Measurements from ENCODE around the gene TSSK2.

TSSK2 gene

DNA sequence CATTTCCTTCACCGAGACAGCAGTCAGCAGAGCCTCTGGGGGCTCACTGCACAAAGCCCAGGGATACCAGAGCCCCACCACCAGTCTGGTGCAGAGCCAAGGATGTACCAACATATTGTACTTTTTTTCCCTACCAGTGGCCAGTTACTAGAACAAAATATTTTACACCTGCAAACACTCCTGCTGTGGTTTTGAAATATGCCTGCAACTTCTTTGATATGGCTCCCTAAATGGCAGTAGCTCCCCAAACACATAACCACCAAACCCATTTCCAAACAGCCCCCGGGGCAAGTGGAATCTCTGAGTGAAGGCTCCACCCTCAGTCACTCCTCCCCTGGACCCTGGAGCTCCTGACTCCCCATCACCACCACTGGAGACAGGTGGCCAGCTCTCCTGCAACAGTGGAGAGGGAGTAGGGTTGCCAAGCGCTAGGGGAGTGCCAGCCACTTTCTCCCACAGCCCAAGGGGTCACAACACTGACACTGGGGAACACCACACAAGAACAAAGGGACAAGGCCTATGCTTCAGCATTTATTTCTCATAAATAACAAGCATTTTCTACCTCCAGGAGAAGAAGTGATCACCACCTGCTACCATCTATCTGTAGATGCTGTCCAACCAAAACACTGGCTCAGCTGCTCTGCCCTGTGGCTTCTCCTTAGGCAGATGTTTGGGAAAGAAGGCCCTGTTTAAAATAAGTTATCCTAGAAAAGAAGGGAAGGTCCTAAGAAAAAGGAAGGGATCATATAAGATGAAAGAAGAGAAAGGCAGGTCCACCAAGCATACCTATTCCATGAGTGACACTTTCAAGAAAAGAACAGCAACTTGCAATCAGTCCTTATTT is 24.0 kb upstream of the TSSK2 start:
- DNase-seq, result no peak

DNA sequence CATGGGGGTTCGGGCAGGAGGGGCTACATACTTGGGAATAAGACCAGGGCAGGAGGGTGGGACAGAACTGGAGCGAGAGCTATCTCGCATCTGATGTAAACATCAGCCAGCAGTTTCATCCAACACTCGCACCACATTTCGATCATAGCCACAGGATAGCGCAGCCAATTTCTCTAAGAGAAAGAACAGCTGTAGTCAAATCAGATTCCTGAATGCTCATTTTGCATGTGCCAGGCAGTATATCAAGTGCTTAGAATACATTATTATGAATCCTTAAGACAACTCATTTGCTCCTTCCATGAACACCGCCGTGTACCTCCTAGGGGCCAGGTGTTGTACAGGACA is 23.4 kb upstream of the TSSK2 start:
- no peak for DNase-seq

DNA sequence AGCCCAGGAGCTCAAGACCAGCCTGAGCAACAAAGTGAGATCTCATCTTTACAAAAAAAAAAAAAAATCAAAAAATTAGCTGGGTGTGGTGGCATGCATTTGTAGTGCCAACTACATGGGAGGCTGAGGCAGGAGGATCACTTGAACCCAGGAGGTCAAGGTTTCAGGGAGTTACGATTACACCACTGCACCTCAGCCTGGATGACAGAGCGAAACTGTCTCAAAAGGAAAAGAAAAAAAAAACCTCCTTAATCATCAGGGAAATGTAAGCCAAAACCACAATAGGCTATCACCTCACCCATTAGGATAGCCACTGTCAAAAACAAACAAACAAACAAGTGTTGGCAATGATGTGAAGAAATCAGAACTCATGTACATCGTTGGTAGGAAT is 22.3 kb upstream of the TSSK2 start:
- no peak for DNase-seq

DNA sequence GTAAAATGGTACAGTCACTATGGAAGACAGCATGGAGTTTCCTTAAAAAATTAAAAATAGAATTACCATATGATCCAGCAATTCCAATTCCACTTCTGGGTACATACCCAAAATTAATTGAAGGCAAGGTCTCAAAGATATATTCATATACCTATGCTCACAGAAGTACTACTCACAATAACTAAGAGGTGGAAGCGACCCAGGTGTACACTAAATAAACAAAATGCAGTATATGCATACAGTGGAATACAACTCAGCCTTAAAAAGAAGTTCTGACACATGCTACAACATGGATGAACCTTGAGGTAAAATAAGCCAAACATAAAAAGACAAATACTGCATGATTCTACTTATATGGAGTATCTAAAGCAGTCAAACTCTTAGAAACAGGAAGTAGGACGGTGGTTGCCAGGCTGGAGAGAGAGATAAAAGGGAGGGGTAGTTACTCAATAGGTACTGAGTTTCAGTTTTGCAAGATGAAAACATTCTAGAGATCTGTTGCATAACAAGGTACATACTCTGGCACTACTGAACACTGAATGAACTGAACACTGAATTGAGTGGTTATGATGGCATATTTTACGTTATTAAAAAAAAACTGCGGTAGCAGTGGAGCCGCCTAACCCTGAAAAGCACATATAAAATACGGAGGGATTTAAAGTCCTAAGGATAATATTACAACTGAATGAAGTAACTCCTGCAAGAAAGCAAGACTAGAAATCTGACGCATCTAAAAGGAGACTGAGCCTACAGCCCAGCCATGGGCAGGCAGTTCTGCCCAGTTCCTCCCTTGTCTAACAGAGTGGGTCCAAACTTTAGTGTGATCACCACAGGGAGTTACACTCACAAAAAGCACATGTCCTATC is 21.7 kb upstream of the TSSK2 start:
- peak; percentile 32 for DNase-seq

DNA sequence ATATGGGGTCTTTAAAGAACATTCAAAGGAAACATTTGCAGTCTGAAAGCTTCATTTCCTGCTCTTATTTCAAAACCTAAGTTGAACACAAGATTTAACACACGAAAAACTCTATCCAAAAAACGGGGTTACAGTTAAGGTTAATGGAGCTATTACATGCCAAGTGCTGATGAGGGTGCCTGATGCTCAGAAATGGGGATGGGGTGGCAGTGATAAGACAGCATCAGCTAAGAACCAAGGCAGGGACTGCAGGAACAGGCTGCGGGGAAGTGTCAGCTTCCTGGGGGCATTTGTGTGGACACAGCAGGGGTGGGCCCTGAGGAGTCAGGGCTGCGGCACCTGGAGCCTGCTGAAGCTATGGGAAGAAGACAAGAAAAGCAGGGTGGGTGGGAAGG is 21.0 kb upstream of the TSSK2 start:
- no peak for DNase-seq

DNA sequence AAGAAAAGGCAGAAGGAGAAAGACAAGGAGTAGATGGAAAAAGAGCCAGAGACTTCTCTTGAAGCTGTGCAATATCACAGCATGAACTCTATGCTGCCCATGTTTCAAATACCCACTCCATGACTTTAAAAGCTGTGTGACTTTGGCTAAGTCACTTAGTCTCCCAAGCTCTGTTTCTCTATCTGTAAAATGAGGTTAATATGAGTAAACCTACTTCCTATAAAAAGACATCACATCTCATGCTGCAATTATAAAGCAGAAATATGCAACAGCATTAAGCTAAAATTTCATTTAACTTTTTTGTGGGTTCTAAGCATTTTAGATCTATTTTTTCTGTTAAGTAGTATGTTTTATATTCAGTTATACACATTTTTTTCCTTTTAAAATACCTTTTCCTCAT is 20.5 kb upstream of the TSSK2 start:
- no peak for DNase-seq

DNA sequence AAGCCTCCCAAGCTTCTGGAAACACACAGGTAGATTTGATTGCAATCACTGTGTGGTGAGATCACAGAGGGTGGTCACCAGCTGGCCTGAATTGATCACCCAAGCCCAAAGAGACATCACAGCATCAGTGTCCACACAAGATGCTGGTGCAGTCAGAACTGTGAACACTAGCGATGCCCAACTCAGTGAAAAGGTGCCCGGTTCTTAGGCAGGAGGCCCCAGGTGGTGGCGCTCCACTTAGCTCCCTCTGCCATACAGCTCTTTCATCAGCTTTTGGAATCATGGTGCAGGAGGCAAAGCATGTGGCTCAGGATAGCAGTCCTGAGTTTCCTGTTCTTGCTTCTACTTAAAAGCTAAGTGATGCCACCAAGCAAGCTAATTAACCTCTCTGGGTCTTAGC is 20.0 kb upstream of the TSSK2 start:
- no peak for DNase-seq

DNA sequence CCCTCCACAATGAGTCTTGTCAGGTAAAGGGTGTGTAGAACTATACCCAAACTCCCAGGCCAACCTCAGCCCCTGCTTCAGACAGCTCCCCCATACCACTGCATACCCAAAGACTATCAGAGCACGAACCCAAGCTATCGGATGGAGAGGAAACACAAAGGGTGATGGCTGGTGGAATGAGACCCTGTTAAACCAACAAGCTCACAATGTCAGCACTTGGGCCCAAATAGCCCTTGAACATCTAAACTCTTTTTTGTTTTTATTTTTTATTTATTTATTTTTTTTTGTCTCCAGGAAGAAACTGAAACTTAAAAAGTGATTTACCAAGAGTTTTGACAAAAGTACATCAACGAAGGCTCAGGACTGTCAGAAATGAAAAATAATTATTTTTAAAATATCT is 19.5 kb upstream of the TSSK2 start:
- DNase-seq, result no peak

DNA sequence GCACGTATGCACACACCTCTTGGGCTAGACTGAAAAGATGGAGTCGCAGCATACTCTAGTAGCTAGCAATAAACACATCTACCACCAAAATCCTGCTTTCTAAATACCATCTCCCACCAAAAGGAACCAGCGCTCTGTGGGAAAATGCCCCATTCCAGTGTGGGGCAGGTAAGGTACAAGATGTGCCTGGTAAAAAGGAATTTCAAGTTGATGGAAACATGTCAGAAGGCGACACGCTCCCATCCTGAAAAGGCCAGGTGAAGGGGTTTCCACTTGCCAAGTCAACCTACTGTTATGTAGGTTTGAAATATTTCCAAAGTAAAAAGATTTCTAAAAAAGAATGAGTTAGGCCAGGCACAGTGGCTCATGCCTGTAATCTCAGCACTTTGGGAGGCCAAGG is 17.7 kb upstream of the TSSK2 start:
- DNase-seq, result no peak

DNA sequence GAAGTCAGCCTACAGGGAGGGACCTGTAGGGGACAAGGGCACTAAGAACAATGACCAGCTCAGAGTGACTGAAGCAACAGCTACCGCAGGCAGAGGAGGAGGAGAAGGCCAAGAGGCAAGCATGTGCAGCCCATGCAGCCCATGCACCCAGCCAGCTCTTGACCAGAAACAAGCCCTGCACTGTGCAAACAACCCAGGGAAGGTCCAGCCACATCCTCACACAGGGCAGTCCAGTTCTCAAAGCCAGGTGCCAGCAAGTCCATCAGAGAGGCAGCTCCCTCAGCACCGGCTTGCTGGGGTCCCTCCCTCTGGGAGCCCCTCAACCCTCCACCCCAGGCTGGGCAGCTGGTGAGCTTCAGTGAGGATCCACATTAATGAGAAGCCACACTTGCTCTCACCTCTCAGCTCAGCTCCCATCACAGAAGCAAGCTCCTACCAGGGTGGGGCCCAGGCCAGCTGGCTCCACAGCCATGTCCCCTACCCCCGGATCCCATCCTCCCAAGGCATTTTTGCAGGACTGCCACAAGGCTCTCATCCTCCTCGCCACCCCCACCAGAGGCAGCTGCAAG is 16.0 kb upstream of the TSSK2 start:
- no peak for DNase-seq

DNA sequence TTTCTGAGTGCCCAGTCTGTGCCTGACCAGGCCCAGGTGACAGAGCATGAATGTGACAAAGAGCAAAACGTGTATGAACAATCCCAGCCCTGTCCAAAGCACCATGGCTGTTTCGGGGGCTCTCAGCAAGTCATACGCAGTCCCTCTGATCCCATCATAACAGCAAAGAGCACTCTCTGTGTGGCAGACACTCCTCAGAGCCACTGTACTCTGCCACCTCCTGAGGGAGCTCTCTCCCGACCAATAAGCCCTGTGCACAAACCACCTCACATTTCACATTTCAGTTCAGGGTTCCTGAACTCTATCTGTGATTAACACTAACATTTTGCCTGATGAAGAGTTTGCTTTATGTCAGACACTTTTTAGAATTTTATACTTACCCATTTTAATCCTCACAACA is 15.5 kb upstream of the TSSK2 start:
- no peak for DNase-seq

DNA sequence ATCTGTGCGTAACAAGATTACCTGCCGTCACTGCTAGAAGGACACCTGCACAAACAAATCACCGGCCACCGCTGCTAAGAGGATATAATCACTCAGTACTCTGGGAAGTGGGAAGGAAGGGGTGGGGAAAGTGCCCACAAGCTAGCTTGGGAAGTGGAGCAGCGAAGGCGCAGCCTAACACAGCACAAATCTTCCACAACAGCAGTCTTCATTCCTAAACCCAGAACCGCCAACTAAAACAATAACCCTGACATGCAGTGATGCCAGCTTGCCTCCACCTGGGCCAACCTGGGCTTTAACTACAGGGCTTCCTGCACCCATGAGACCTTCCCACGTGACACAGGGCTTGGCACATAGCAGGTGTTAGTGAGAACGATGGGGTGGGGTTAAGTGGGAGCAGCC is 14.0 kb upstream of the TSSK2 start:
- no peak for DNase-seq

DNA sequence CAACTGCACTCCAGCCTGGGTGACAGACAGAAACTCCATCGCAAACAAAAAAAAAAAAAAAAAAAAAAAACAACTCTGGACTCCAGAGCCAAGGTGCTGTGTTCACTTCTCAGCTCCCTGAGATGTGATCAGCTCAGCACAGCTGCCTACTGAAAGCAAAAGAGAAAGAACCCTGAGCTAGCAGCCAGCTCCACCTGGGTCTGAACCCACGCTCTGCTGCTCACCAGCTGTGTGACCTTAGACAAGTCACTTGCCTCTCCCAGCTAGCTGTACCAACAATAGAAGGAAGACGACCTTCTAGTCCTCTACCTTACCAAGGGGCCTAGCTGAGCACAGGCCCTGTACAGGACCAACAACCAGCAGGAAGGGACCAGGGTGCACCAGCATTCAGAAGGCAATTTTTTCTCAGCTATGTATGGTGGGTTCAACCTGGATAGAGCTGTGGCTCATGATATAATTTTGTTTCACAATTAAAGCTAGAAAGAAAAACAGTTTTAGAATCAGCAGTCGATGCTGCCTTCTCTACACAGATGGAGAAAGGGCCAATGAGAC is 12.7 kb upstream of the TSSK2 start:
- DNase-seq, result peak; percentile 13

DNA sequence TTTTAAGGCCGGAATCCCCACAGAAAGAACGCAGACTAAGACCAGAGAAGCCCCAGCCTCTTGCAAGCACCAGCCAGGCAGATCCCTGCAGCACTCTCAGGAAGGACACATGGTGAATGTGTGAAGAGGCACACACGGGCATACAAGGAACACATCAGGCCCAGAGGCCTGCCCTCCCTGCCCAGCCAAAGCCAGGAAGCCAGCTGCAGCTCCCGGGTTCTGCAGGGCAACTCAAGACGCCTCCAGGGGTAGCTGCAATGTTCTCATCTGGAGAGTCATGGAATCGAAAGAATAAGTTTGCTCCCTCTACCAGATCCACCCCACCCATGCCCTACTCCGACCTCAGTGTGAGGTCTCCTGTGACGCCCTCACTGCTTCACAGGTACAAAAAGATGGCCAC is 11.2 kb upstream of the TSSK2 start:
- DNase-seq, result no peak

DNA sequence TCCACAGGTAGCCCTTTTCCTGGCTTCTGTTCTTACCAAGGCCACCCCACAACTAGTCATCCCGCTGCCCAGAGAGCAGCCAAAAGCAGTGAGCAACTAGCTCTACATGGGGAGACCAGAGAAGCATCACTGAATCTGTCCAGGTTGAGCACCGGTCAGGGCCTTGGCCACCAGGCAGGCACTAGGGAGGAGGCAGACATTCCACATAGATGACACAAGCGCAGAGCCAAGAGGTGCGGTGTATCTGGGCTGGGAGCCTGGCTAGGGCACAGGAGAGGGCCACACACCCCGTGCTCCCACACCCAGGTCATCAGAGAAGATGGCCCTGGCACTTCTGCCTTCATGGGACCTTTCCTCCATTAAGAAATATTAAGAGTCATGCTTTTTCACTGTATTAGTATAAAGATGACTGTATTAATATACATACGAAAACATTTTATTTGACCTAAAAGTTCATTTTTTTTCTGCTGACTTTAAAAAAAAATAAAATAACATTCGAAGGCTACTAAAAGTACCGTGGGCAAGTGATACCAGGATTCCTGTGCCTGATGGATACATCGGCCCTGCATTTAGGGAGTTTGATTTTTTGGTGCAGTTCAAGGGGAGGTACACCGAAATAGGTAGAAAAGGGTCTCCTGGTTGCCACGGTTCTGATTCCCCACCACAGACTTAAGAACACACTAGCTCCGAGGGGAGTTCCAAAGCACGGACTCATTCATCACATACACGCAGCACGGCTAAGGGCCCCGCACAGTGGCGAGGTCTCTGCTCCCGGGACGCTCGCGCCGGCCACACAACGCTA is 10.1 kb upstream of the TSSK2 start:
- DNase-seq, result no peak

DNA sequence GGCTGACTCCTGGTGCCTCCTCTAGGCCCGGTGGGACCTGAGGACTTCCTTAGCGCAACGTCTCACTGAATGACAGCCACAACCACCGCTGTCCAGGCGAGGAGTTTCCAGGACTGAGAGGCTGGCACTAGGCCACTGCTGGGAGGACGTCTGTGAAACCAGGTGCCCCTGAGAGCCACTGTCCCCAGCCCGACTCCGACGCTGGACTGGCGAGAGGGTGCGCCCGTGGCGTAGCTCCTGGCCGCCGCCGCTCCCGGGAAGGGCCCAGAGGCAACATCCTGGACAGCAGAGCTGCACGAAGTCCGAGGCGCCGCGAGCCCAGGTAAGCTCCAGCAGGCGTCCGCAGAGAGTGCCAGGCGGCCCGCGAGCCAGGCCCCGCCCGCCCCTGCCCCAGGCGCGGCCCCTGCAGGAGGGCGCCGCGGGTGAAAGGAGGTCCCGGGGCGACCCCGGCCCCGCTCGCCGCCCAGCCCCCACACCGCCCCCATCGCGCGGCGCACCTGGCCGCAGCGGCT is 9.4 kb upstream of the TSSK2 start:
- DNase-seq, result peak; percentile 24

DNA sequence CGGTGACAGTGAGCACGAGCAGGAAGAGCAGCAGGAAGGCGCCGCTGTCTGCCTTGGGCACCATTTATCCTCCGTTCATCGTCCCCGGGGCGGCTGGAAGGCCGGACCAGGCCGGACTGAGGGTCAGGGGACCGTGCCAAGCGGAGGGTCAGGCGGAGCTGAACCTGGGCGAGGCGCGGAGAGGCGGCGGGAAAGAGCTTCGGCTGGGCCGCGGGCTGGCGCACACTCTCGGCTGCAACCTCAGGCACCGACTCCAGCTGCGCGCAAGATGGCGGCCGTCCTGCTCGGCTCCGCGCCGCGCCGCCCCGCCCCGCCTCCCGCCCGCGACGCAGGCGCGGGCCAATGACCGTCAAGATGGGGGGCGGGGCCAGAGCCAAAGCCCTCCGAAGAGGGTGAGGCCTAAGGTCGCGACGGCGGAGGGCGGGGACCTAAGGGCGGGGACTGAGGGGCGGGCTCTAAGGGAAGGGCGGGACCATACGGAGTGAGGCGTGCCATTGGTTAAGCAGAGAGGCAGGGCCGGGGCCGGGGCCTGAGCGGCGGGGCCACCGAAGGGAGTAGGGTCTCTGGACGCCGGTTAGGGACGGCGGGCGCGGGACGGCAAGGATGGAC is 8.9 kb upstream of the TSSK2 start, which contains the start of gene DGCR2:
TSS of gene DGCR2 (minus strand) at position 270 of the 609 bp plus-strand sequence. CDS start at position 64, 206 bp downstream.
- DNase-seq, result peak; percentile 94

DNA sequence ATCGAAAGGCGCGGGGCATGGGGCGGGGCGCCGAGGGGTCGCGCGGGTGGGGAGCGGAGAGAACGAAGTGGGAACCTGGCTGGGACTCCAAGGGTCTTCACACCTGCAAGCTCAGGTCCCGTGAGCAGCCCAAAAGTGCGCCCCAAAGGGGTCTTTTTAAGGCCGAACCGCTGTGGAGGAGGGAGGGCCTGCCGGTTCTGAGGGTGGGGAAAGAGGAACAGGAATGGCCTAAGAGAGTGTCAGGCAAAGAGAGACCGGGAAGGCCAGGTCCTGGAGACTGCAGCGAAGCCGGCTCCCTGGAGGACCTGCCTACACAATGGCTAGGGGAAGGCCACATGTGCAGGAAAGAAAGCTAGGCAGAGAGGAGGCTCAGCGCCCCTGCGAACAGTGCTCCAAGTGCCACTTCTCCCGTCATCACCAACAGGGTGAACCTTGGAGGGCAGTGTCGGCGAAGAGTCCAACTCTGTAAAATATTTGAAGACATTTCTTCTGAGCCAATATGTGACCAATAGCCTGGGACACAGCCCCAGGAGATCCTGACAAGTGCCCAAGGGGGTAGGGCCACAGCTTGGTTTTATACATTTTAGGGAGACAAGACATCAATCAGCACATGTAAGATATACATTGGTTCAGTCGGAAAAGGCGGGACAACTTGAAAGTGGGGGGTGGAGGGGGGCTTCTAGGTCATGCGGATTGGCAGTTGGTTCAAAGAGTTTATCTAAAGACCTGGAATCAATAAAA is 8.2 kb upstream of the TSSK2 start:
- DNase-seq, result no peak

DNA sequence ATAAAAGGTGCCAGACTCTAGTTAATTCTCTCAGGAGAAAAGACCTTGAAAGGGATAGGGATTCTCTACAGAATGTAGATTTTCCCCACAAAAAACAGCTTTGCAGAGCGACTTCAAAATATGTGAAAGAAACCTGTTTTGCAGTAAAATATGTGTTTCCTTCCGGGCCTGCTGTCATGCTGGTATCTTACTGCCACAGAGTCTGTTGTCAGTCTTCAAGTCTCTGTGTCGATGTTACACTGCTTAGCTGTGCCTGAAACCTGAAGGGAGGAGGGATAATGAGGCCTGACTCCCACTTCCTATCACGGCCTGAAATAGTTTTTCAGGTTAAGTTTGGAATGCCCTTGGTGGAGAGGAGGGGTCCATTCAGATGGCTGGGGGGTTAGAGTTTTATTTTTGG is 7.2 kb upstream of the TSSK2 start:
- DNase-seq, result no peak

DNA sequence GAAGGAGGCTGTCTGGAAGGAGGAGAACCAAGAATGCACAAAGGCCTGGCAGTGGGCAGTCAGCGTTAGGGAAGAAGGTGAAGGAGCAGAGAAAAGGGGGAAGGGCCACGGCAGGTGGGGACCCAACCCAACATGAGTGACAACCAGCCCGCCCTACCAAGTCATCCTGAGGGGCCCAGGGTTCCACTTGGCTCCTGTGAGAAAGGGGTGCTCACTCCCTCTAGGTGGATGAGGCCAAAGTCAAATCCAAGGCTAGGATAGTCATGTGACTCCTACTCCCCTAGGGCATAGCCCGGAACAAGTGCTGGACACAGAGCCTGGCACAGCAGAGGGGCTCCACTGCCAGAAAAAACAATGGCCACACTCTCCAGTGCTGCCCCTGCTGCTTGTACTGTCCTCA is 6.7 kb upstream of the TSSK2 start:
- no peak for DNase-seq

DNA sequence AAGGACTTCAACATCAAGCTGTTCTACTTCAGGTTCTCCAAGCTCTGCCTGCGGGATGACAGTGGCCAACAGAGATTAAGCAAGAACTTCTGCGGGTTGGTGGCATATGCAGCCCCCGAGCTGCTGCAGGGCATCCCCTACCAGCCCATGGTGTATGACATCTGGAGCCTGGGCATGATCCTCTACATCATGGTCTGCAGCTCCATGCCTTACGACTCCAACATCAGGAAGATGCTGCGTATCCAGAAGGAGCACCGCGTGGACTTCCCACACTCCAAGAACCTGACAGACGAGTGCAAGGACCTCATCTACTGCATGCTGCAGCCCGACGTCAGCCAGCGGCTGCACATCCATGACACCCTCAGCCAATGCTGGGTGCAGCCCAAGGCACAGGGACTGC is 6.1 kb upstream of the TSSK2 start:
- no peak for DNase-seq
